ENCODE data around the gene UBE3C. TPM values are rescaled to one million over a fixed set of nuclear protein-coding genes. Genes with fewer than 3 reads are reported as not detected.

Gene UBE3C
- 52.8 and 65.3 TPM in 2 replicates for total RNA-seq

DNA sequence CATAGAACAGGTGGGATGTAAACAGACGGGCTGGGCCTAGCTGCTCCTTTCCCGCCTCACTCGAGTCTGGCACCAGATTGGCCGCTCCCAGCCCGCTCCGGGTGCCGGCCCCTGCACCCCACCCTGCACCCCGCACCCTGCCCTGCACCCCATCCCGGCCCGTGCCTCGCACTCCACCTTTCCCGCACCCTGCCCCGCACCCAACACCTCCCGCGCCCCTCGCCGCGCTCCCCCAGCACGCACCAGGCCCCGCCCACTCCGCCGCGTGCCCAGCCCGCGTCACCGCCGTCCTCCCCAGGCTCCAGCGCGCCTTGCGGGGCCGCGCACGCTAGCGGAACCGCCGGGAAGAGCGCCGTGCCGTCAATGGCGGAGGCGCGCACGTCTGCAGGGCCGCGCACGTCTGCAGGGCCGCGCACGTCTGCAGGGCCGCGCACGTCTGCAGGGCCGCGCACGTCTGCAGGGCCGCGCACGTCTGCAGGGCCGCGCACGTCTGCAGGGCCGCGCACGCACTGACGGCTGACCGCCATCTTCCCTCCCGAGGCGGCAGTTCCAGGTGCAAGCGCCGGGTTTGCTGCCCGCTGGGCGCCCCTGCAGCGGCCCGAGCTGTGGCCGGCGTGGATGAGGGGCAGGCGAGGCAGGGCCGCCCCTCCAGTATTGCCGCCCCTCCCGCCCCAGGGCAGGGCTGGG, at the start of gene UBE3C:
TSS of gene UBE3C (plus strand) at position 503 of the 687 bp plus-strand sequence. CDS start 347 bp downstream, outside the sequence.
- Mint-ChIP-seq H3K4me1 (peaks cover 37% of the 10 kb centered on the region), H3K36me3 (ENCODE audit: low read depth) (peaks cover 33% of the 10 kb centered on the region), H3K4me3 (peak within 1 kb of the TSS; percentile 81), H3K27ac (peak within 1 kb of the TSS; percentile 88), H3K27me3 (no peaks in the 10 kb centered on the region), H3K9me3 (no peaks in the 10 kb centered on the region)
- peak; percentile 91 for DNase-seq
- TF ChIP-seq, protein P1, sequence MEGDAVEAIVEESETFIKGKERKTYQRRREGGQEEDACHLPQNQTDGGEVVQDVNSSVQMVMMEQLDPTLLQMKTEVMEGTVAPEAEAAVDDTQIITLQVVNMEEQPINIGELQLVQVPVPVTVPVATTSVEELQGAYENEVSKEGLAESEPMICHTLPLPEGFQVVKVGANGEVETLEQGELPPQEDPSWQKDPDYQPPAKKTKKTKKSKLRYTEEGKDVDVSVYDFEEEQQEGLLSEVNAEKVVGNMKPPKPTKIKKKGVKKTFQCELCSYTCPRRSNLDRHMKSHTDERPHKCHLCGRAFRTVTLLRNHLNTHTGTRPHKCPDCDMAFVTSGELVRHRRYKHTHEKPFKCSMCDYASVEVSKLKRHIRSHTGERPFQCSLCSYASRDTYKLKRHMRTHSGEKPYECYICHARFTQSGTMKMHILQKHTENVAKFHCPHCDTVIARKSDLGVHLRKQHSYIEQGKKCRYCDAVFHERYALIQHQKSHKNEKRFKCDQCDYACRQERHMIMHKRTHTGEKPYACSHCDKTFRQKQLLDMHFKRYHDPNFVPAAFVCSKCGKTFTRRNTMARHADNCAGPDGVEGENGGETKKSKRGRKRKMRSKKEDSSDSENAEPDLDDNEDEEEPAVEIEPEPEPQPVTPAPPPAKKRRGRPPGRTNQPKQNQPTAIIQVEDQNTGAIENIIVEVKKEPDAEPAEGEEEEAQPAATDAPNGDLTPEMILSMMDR (IDR thresholded peaks at IDR 0.05) = no peak
- POLR2A ChIA-PET = interaction anchor here (0.6 to 0.8 kb wide), 2 partner anchors 230 to 1836 kb away, joined by 3 read pairs; no protein-coding TSS in a partner anchor
- intact Hi-C loops (cut with micrococcal nuclease) = loop anchor here (1.0 to 5.0 kb wide), 9 partner anchors 164 to 1931 kb away; partner anchors contain the start of genes DNAJB6, INSIG1, LMBR1 and NCAPG2
- CTCF ChIA-PET = no interaction called here
- peak; percentile 89 for ATAC-seq (ENCODE audit: low read depth)

DNA sequence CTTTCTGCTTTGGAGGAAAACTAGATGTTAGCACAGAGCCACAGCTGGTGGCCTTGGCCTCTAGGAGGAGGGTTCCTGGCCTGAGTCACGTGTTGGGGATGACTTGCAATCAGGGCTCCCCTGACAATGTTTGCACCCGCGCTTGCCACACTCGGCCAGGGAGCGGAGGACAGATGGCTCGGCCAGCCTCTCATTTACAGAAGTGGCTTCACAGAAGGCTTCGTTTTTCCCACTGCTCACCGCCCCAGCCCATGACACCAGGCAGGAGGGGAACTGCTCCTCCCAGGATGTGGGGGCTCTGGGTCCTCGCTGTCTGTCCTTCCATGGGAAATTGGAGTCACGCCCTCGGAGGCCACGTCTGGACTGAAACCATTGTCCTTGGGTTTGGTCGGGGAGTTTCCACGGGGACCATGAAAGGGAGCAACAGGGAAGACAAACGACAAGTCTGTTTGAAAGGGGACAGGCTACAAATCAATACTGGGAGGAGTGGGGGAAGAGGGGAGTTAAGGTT, 49.6 kb upstream of the UBE3C start:
- intact Hi-C loops (cut with micrococcal nuclease) = no loop called here
- ATAC-seq (ENCODE audit: low read depth) = no peak
- TF ChIP-seq, protein P1 (IDR thresholded peaks at IDR 0.05) = no peak
- ChIA-PET POLR2A (no interaction called here), CTCF (no interaction called here)
- no peak for DNase-seq
- Mint-ChIP-seq H3K4me1 (no peaks in the 10 kb centered on the region), H3K36me3 (ENCODE audit: low read depth) (no peaks in the 10 kb centered on the region), H3K9me3 (peaks cover 12% of the 10 kb centered on the region), H3K27me3 (peaks cover 4% of the 10 kb centered on the region), H3K27ac (no peak overlapping the region), H3K4me3 (no peak overlapping the region)

DNA sequence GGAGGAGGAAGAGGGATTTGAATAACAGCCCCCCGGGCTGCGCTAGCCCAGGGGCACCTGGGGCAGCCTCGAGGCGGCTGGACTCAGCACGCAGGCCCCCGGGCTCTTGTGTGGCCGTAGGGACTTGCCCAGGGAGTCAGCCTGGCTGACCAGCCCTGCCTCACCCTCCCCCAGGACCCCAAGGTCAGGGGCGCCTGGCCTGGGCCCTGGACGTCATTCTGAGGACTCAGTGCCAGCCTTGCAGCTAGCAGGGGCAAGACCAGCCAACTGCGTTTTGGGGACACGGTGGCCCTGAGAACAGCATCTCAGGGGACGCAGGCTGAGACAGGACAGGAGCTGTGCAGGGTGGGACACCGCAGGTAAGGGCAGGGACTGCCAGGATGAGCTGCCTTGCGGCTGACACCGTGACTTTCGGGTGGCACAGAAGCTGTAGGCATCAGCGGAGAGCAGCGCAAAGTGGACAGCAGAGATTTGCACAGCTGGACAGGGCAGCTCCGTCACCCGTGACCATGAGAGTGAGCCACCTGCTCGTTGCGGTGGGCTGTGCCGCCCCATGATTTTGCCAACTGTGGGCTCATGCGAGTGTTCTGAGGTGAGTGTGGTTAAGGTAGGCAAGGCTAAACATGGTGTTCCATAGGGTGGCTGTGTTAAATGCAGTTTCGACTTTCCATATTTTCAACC, 48.1 kb upstream of the UBE3C start:
- Mint-ChIP-seq H3K4me3 (no peak overlapping the region), H3K4me1 (no peaks in the 10 kb centered on the region), H3K36me3 (ENCODE audit: low read depth) (no peaks in the 10 kb centered on the region), H3K9me3 (peaks cover 6% of the 10 kb centered on the region), H3K27ac (no peak overlapping the region), H3K27me3 (peaks cover 4% of the 10 kb centered on the region)
- TF ChIP-seq, protein P1 (IDR thresholded peaks at IDR 0.05) = no peak
- intact Hi-C loops (cut with micrococcal nuclease) = no loop called here
- POLR2A ChIA-PET = no interaction called here
- DNase-seq (no peak), ATAC-seq (ENCODE audit: low read depth) (no peak)
- CTCF ChIA-PET = no interaction called here

DNA sequence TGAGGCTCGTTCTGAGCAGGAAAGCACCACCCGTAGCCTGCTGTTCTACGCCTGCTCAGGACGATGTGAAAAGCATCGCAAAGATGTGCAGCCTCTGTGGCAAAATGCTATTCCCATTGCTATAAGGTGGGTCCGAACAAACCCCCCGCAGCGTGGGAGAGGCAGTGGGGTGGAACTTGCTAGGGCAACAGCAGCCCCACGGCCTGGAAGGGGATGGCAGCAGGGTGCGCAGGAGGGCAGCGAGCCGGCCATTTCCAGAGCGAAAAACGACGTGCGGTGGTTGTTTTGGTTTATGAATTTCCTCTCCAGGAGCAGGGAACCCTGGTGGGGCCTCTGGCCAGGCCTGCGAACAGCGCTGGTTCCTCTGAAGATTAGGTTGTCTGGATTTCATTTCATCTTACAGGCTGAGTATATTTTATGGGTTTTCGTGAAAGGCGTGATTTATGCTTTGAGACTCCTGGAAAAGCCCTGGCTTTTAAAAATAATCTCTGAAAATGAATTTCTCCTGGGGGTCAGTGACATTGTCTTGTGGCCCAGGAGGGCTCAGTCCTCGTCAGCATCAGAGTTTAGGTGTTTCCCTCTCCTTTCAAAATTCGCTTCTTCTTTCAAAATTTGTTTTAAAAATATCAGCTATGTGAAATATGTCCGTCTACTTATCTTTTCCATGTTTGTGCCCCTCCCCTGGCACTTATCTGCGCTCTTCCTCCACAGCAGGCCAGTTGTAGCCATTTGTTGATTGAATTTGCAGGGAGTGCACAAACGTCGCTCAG, 42.3 kb upstream of the UBE3C start:
- Mint-ChIP-seq H3K4me1 (no peaks in the 10 kb centered on the region), H3K4me3 (no peak overlapping the region), H3K36me3 (ENCODE audit: low read depth) (no peaks in the 10 kb centered on the region), H3K9me3 (peaks cover 3% of the 10 kb centered on the region), H3K27me3 (no peaks in the 10 kb centered on the region), H3K27ac (no peak overlapping the region)
- POLR2A ChIA-PET = no interaction called here
- TF ChIP-seq, protein P1 (IDR thresholded peaks at IDR 0.05) = no peak
- ATAC-seq (ENCODE audit: low read depth) (no peak), DNase-seq (no peak)
- intact Hi-C loops (cut with micrococcal nuclease) = no loop called here
- CTCF ChIA-PET = no interaction called here

DNA sequence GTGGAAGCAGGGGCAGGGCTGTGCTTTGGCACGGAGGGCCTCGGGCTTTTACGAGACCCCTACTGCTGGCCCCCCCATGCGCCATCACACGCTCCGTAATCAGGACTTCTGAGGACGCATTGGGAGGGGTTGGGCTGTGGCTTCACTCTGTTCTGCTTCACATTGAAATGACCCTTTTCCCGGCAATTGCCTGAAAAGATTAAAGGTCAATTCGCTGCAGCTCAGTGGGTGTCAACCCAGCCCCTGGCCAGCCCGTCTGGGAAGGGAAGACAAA, 41.7 kb upstream of the UBE3C start:
- Mint-ChIP-seq H3K4me1 (no peaks in the 10 kb centered on the region), H3K4me3 (no peak overlapping the region), H3K36me3 (ENCODE audit: low read depth) (no peaks in the 10 kb centered on the region), H3K27me3 (no peaks in the 10 kb centered on the region), H3K9me3 (peaks cover 3% of the 10 kb centered on the region), H3K27ac (no peak overlapping the region)
- DNase-seq (no peak), ATAC-seq (ENCODE audit: low read depth) (no peak)
- POLR2A ChIA-PET = no interaction called here
- intact Hi-C loops (cut with micrococcal nuclease) = no loop called here
- CTCF ChIA-PET = no interaction called here
- TF ChIP-seq, protein P1 (IDR thresholded peaks at IDR 0.05) = no peak

All from activated B cell treated with CpG ODN at 0.5 μM for 24 hours (primary cell).